PC-3 (cell line): Measurements from ENCODE around the gene RNASE12. TPM values are rescaled to one million over a fixed set of nuclear protein-coding genes. Genes with fewer than 3 reads are reported as not detected.

ENCODE experiments used
- ATAC-seq: fragments of 200-7000 bp; cut with Tn5 transposase; 2 replicates; pipeline ENCODE4 v1.9.1; 2020; ENCODE audit warnings: mild to moderate bottlenecking, moderate library complexity
- BruUV-seq: library from RNA; stranded (reverse); fragments of 400-500 nt; replicated peaks from 2 replicates; lab custom pipeline; 2021; lab: Mats Ljungman, UMichigan
- CTCF ChIA-PET: fragments of 300-600 bp; sonication (Branson Sonifier 250); formaldehyde crosslinking; loops from one replicate; lab custom pipeline; 2022; ENCODE audit warnings: antibody characterized with exemption; lab: Charles Lee
- POLR2A ChIA-PET: fragments of 300-600 bp; sonication (Branson Sonifier 250); formaldehyde crosslinking; loops from one replicate; lab custom pipeline; 2022; ENCODE audit warnings: antibody characterized with exemption; ENCODE audit not compliant: unreplicated experiment; lab: Charles Lee
- DNase-seq: peaks from one replicate; pipeline ENCODE4 v3.0.0-alpha.2; 2015
- H2AFZ ChIP-seq: fragments of 300-600 bp; sonication (generic); 2 replicates; pipeline ENCODE4 v1.6.0; 2016; ENCODE audit warnings: antibody characterized with exemption, low read length
- H3F3A ChIP-seq: fragments of 300-600 bp; sonication (generic); one replicate; pipeline ENCODE4 v1.6.0; 2017; ENCODE audit warnings: antibody characterized with exemption, low read length, control low read depth, mild to moderate bottlenecking; ENCODE audit not compliant: unreplicated experiment
- H3K27ac ChIP-seq: fragments of 300-600 bp; sonication (generic); 2 replicates; pipeline ENCODE4 v1.5.1; 2016; ENCODE audit warnings: mild to moderate bottlenecking, low read length
- H3K27me3 ChIP-seq: fragments of 300-600 bp; sonication (generic); 2 replicates; pipeline ENCODE4 v1.6.1; 2016; ENCODE audit warnings: low read length, mixed read lengths
- H3K36me3 ChIP-seq: fragments of 300-600 bp; sonication (generic); 2 replicates; pipeline ENCODE4 v1.6.1; 2016; ENCODE audit warnings: low read depth, mixed run types, low read length, mixed read lengths
- H3K4me1 ChIP-seq: fragments of 300-600 bp; sonication (generic); 2 replicates; pipeline ENCODE4 v1.5.1; 2016; ENCODE audit warnings: low read length; ENCODE audit not compliant: insufficient read depth
- H3K4me2 ChIP-seq: fragments of 300-600 bp; sonication (generic); 2 replicates; pipeline ENCODE4 v1.6.0; 2016; ENCODE audit warnings: low read length
- H3K4me3 ChIP-seq: fragments of 300-600 bp; sonication (generic); 2 replicates; pipeline ENCODE4 v1.5.1; 2016; ENCODE audit warnings: mild to moderate bottlenecking, low read length, mixed read lengths
- H3K79me2 ChIP-seq: fragments of 300-600 bp; sonication (generic); 2 replicates; pipeline ENCODE4 v1.6.1; 2017; ENCODE audit warnings: low read length, mixed read lengths
- H3K9ac ChIP-seq: fragments of 300-600 bp; sonication (generic); 2 replicates; pipeline ENCODE4 v1.6.0; 2016; ENCODE audit warnings: mild to moderate bottlenecking, low read length
- H3K9me2 ChIP-seq: fragments of 300-600 bp; sonication (generic); replicated peaks from 2 replicates; pipeline ENCODE4 v1.6.1; 2016; ENCODE audit warnings: mixed run types, low read length, mixed read lengths
- H3K9me3 ChIP-seq: fragments of 300-600 bp; sonication (generic); 2 replicates; pipeline ENCODE4 v1.6.1; 2016; ENCODE audit warnings: low read length, mixed read lengths
- H4K20me1 ChIP-seq: fragments of 300-600 bp; sonication (generic); 2 replicates; pipeline ENCODE4 v1.6.1; 2016; ENCODE audit warnings: low read length, mixed read lengths
- EZH2 ChIP-seq: fragments of 300-600 bp; sonication (generic); IDR thresholded peaks from one replicate; pipeline ENCODE4 v1.6.1; 2017; ENCODE audit warnings: antibody characterized with exemption, mild to moderate bottlenecking, low read length; ENCODE audit not compliant: unreplicated experiment
- EZH2phosphoT487 ChIP-seq: fragments of 300-600 bp; sonication (generic); IDR thresholded peaks from 2 replicates; pipeline ENCODE4 v1.6.1; 2018; ENCODE audit warnings: mild to moderate bottlenecking, antibody characterized with exemption, low read length, borderline replicate concordance
- intact Hi-C: fragments of 100-400 bp; cut with micrococcal nuclease; formaldehyde crosslinking; loops from 2 replicates; pipeline ENCODE4 v1.9.0; 2023
- total RNA-seq: library from RNA; depleted of rRNA; stranded (reverse); fragments of >200 nt; gene quantifications from 2 replicates; pipeline ENCODE4 v1.2.3, GENCODE V29; 2014
- TF ChIP-seq, protein P1 (sequence below): fragments of 300-600 bp; sonication (generic); conservative IDR thresholded peaks from 2 replicates; pipeline ENCODE4 v1.5.1; 2017; ENCODE audit warnings: antibody characterized with exemption, low read depth, mild to moderate bottlenecking, low read length

Gene RNASE12
- total RNA-seq, 1 experiment from 2014 or later, result not detected

DNA sequence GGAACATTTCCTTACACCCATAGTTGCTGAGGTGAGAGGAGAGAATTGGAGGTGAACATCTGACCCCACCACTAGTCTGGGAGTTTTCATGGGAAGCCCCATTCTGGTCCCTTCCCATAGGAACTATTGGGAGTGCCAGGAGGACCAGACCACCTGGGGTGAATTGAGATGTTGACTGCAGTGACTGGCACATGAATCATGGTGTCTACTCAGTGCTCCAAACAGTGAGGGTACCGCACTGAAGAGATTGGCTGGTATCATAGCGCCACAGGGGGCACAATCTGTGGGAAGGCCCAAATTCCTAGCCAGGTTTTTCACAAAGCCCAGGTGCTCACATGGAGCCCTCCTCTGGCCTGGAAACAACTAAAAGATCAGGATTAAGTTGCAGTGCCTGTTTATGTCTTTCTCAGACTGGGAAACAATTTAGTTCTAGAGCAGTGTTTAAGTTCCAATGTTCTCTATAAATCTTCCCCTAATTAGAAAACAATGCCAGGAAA lies 26.6 kb downstream of the RNASE12 start:
- H4K20me1 ChIP-seq, result no peaks in the 10 kb centered on the region
- H3K4me3 ChIP-seq, result no peak overlapping the region
- no peak overlapping the region for H3K9ac ChIP-seq
- no peak overlapping the region for H2AFZ ChIP-seq
- H3K9me3 ChIP-seq, result no peaks in the 10 kb centered on the region
- ChIA-PET POLR2A (no interaction called here), CTCF (no interaction called here)
- peaks cover 20% of the 10 kb centered on the region; the same call in 1 of the 2 replicates for H3K27me3 ChIP-seq
- no peak for DNase-seq
- H3K4me1 ChIP-seq, result no peaks in the 10 kb centered on the region
- no peak overlapping the region for H3K4me2 ChIP-seq
- intact Hi-C loops, result no loop called here
- no peaks in the 10 kb centered on the region for H3F3A ChIP-seq
- H3K79me2 ChIP-seq, result no peaks in the 10 kb centered on the region
- no peaks in the 10 kb centered on the region for H3K36me3 ChIP-seq
- no TSS peak for BruUV-seq
- H3K27ac ChIP-seq, result no peak overlapping the region
- H3K9me2 ChIP-seq, result no peaks in the 10 kb centered on the region
- TF ChIP-seq, protein P1, sequence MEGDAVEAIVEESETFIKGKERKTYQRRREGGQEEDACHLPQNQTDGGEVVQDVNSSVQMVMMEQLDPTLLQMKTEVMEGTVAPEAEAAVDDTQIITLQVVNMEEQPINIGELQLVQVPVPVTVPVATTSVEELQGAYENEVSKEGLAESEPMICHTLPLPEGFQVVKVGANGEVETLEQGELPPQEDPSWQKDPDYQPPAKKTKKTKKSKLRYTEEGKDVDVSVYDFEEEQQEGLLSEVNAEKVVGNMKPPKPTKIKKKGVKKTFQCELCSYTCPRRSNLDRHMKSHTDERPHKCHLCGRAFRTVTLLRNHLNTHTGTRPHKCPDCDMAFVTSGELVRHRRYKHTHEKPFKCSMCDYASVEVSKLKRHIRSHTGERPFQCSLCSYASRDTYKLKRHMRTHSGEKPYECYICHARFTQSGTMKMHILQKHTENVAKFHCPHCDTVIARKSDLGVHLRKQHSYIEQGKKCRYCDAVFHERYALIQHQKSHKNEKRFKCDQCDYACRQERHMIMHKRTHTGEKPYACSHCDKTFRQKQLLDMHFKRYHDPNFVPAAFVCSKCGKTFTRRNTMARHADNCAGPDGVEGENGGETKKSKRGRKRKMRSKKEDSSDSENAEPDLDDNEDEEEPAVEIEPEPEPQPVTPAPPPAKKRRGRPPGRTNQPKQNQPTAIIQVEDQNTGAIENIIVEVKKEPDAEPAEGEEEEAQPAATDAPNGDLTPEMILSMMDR, result no peak
- TF ChIP-seq EZH2phosphoT487, result no peak
- TF ChIP-seq EZH2, result no peak
- no peak for ATAC-seq

DNA sequence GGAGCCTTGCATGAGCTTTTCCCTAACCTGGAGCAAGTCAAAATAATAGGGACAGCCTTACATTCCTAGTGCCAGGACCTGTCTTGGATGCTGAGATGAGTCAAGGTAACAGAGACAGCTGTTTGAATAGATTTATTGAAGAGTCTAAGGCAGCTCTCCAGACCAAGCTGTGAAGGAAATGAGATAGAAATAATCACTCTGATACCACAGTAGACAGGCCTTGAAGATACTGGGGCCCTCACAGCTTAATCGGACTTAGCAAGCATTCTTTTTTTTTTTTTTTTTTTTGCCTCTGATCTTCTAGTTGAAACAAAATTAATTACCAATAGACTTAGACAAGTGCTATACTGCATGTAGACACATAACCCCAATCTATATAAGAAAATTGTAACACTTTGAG lies 27.2 kb downstream of the RNASE12 start:
- Histone ChIP-seq H3K79me2 (no peaks in the 10 kb centered on the region), H3K9me2 (no peaks in the 10 kb centered on the region), H3K36me3 (no peaks in the 10 kb centered on the region), H3K27me3 (peaks cover 20% of the 10 kb centered on the region; the same call in 1 of the 2 replicates), H3K9ac (no peak overlapping the region), H3K27ac (no peak overlapping the region), H3K9me3 (no peaks in the 10 kb centered on the region), H2AFZ (no peak overlapping the region), H3K4me1 (no peaks in the 10 kb centered on the region), H4K20me1 (no peaks in the 10 kb centered on the region), H3F3A (no peaks in the 10 kb centered on the region), H3K4me3 (no peak overlapping the region), H3K4me2 (no peak overlapping the region)
- DNase-seq (no peak), ATAC-seq (no peak)
- TF ChIP-seq EZH2phosphoT487 (no peak), EZH2 (no peak)
- TF ChIP-seq, protein P1, result no peak
- POLR2A ChIA-PET, result no interaction called here
- CTCF ChIA-PET, result no interaction called here
- intact Hi-C loops, result no loop called here
- no TSS peak for BruUV-seq

DNA sequence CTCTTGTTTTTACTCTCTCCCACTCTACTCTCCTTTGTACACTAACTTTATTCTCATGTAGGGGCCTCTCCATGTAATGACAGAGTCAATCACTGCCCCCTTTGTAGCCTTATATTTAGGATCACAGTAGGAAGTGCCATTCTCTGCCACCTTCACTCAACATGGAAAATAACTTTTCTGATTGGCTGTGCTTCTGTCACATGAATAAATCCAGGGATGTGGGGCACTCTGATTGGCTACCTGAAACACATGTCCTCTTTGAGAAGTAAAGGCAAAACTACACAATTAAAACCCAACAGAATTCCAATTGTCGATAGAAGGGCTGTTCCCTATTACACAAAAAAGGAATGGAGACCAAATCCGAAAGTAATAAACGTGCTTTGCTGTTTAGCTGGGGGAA lies 30.2 kb downstream of the RNASE12 start, which contains the start of gene RNASE9:
Gene RNASE9, minus strand, starts transcription at position 87 of the 400 bp plus-strand sequence.
- POLR2A ChIA-PET, result no interaction called here
- DNase-seq, result no peak

More for the DNA sequence above, 30.2 kb downstream of the RNASE12 start, which contains the start of gene RNASE9:
- Histone ChIP-seq H3K4me2 (no peak within 1 kb of the TSS), H3K4me3 (no peak within 1 kb of the TSS), H3K9me3 (no peaks in the 10 kb centered on the region), H3K4me1 (no peaks in the 10 kb centered on the region), H3F3A (no peaks in the 10 kb centered on the region), H3K9me2 (no peaks in the 10 kb centered on the region), H3K36me3 (no peaks in the 10 kb centered on the region), H3K27ac (no peak within 1 kb of the TSS), H2AFZ (no peak within 1 kb of the TSS), H3K27me3 (peaks cover 25% of the 10 kb centered on the region), H4K20me1 (no peaks in the 10 kb centered on the region), H3K79me2 (no peaks in the 10 kb centered on the region), H3K9ac (no peak within 1 kb of the TSS)
- TF ChIP-seq, protein P1, result no peak
- TF ChIP-seq EZH2phosphoT487, result no peak
- CTCF ChIA-PET, result no interaction called here
- BruUV-seq, result no TSS peak
- intact Hi-C loops, result no loop called here
- ATAC-seq, result no peak
